Nephron progenitor cell (in vitro differentiated cells): ENCODE data around the gene PRKCZ.

Experiments
- DNase-seq: peaks from one replicate; pipeline ENCODE4 v3.0.0; 2021
- H3K27ac Mint-ChIP-seq: 2 replicates; pipeline ENCODE4 v1.8.0; 2021; ENCODE audit warnings: mild to moderate bottlenecking, moderate library complexity, mixed read lengths
- H3K27me3 Mint-ChIP-seq: 2 replicates; pipeline ENCODE4 v1.8.0; 2021; ENCODE audit warnings: mild to moderate bottlenecking, low read depth, mixed read lengths; ENCODE audit not compliant: poor library complexity
- H3K36me3 Mint-ChIP-seq: 2 replicates; pipeline ENCODE4 v1.8.0; 2021; ENCODE audit warnings: low read depth, mixed read lengths
- H3K4me1 Mint-ChIP-seq: 2 replicates; pipeline ENCODE4 v1.8.0; 2021; ENCODE audit warnings: mixed read lengths
- H3K4me3 Mint-ChIP-seq: 2 replicates; pipeline ENCODE4 v1.8.0; 2021; ENCODE audit warnings: mild to moderate bottlenecking, moderate library complexity, mixed read lengths
- H3K9me3 Mint-ChIP-seq: 2 replicates; pipeline ENCODE4 v1.8.0; 2021; ENCODE audit warnings: mild to moderate bottlenecking, moderate library complexity, mixed read lengths
- TF ChIP-seq, protein P1 (sequence below): fragments of 200-600 bp; sonication (generic); IDR thresholded peaks from 2 replicates; pipeline ENCODE4 v1.5.0; 2021; ENCODE audit warnings: antibody characterized with exemption

PRKCZ gene

GRCh38 chr1:2107586-2108212 lies 57.5 kb downstream of the PRKCZ start:
- no peak overlapping the region for H3K4me3 Mint-ChIP-seq
- TF ChIP-seq, protein P1, sequence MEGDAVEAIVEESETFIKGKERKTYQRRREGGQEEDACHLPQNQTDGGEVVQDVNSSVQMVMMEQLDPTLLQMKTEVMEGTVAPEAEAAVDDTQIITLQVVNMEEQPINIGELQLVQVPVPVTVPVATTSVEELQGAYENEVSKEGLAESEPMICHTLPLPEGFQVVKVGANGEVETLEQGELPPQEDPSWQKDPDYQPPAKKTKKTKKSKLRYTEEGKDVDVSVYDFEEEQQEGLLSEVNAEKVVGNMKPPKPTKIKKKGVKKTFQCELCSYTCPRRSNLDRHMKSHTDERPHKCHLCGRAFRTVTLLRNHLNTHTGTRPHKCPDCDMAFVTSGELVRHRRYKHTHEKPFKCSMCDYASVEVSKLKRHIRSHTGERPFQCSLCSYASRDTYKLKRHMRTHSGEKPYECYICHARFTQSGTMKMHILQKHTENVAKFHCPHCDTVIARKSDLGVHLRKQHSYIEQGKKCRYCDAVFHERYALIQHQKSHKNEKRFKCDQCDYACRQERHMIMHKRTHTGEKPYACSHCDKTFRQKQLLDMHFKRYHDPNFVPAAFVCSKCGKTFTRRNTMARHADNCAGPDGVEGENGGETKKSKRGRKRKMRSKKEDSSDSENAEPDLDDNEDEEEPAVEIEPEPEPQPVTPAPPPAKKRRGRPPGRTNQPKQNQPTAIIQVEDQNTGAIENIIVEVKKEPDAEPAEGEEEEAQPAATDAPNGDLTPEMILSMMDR: no peak
- no peaks in the 10 kb centered on the region for H3K9me3 Mint-ChIP-seq
- H3K27me3 Mint-ChIP-seq: peaks cover 9% of the 10 kb centered on the region
- no peak for DNase-seq
- H3K36me3 Mint-ChIP-seq: no peaks in the 10 kb centered on the region
- peaks cover 46% of the 10 kb centered on the region for H3K4me1 Mint-ChIP-seq
- H3K27ac Mint-ChIP-seq: peak overlapping the region; percentile 94

GRCh38 chr1:2108213-2108876 lies 58.1 kb downstream of the PRKCZ start:
- Mint-ChIP-seq H3K36me3 (no peaks in the 10 kb centered on the region), H3K4me3 (no peak overlapping the region), H3K27ac (no peak overlapping the region), H3K9me3 (no peaks in the 10 kb centered on the region), H3K27me3 (peaks cover 9% of the 10 kb centered on the region), H3K4me1 (peaks cover 41% of the 10 kb centered on the region)
- DNase-seq: peak; percentile 68
- TF ChIP-seq, protein P1: peak; percentile 56

GRCh38 chr1:2108877-2109580 lies 58.8 kb downstream of the PRKCZ start:
- H3K27me3 Mint-ChIP-seq: peaks cover 12% of the 10 kb centered on the region
- TF ChIP-seq, protein P1: peak; percentile 4
- H3K4me3 Mint-ChIP-seq: no peak overlapping the region
- H3K27ac Mint-ChIP-seq: no peak overlapping the region
- H3K36me3 Mint-ChIP-seq: no peaks in the 10 kb centered on the region
- H3K4me1 Mint-ChIP-seq: peaks cover 34% of the 10 kb centered on the region
- DNase-seq: no peak
- H3K9me3 Mint-ChIP-seq: no peaks in the 10 kb centered on the region

DNA sequence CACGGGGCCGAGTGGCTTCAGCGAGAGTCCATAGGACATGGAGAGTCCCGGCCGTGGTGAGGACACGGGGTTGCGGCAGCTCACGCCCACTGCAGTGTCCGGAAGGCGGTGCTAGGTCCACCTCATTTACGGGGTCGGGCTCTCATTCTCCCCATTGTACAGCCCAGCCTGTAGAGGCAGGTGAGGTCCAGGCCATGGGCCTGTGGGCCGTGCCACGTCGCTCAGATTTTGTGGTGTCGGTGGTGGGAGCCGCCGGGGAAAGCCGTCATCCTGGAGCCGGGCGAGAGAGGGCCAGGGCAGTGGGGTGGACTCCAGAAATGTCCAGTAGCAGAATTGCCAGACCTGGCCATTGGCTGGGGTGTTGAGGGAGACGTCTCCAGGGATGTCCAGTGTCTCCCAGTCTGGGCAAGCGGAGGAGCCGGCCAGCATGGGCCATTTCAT lies 59.4 kb downstream of the PRKCZ start:
- H3K27ac Mint-ChIP-seq: no peak overlapping the region
- H3K9me3 Mint-ChIP-seq: no peaks in the 10 kb centered on the region
- no peaks in the 10 kb centered on the region for H3K36me3 Mint-ChIP-seq
- peaks cover 29% of the 10 kb centered on the region for H3K4me1 Mint-ChIP-seq
- H3K27me3 Mint-ChIP-seq: peaks cover 10% of the 10 kb centered on the region
- TF ChIP-seq, protein P1: no peak
- H3K4me3 Mint-ChIP-seq: no peak overlapping the region
- DNase-seq: no peak

- peaks cover 25% of the 10 kb centered on the region for H3K4me1 Mint-ChIP-seq
- no peak overlapping the region for H3K4me3 Mint-ChIP-seq
- no peaks in the 10 kb centered on the region for H3K9me3 Mint-ChIP-seq
- no peak for DNase-seq
- no peak overlapping the region for H3K27ac Mint-ChIP-seq
- H3K27me3 Mint-ChIP-seq: peaks cover 12% of the 10 kb centered on the region
- no peaks in the 10 kb centered on the region for H3K36me3 Mint-ChIP-seq
- TF ChIP-seq, protein P1: no peak
Observed at GRCh38 chr1:2110191-2110737, 60.1 kb downstream of the PRKCZ start.
